Measurements from ENCODE around the gene ANKRD33B. TPM values are rescaled to one million over a fixed set of nuclear protein-coding genes. Genes with fewer than 3 reads are reported as not detected.

Gene ANKRD33B
- total and polyA plus RNA-seq, 2 of the 13 experiments (the other 11 are each of a cell fraction or from before 2014, with no cell fraction given), result 0.02 TPM; not detected in 1

GRCh38 chr5:10689391-10690081, 125.7 kb downstream of the ANKRD33B start (continued):
- TF ChIP-seq GRHL1 (CRISPR knock-in tag; conservative IDR thresholded peaks at IDR 0.05) (no peak), ARID5B (CRISPR knock-in tag; IDR thresholded peaks at IDR 0.05) (no peak), HNRNPH1 (optimal IDR thresholded peaks at IDR 0.05; ENCODE audit: low read depth, low read length) (no peak), ZNF615 (CRISPR knock-in tag; IDR thresholded peaks at IDR 0.05; ENCODE audit: borderline replicate concordance) (no peak), HNRNPK (IDR thresholded peaks at IDR 0.05; ENCODE audit: low read depth, low read length, poor library complexity, severe bottlenecking) (no peak), ZGPAT (CRISPR knock-in tag; IDR thresholded peaks at IDR 0.05) (no peak), ZBTB49 (CRISPR knock-in tag; IDR thresholded peaks at IDR 0.05; ENCODE audit: borderline replicate concordance) (no peak), MLXIP (CRISPR knock-in tag; IDR thresholded peaks at IDR 0.05; ENCODE audit: borderline replicate concordance) (no peak), ZNF432 (CRISPR knock-in tag; IDR thresholded peaks at IDR 0.05; ENCODE audit: borderline replicate concordance) (no peak), HMG20A (CRISPR knock-in tag; IDR thresholded peaks at IDR 0.05; ENCODE audit: borderline replicate concordance) (no peak), NRL (CRISPR knock-in tag; IDR thresholded peaks at IDR 0.05; ENCODE audit: borderline replicate concordance) (no peak), KDM1A (CRISPR knock-in tag; IDR thresholded peaks at IDR 0.05) (no peak), BHLHE40 (IDR thresholded peaks at IDR 0.05; ENCODE audit: low read length) (no peak), CCAR2 (optimal IDR thresholded peaks at IDR 0.05; ENCODE audit: low read depth, low read length) (no peak), MBNL3 (CRISPR knock-in tag; conservative IDR thresholded peaks at IDR 0.05) (no peak), MAFK (conservative IDR thresholded peaks at IDR 0.05 in 1 of 2, IDR thresholded peaks at IDR 0.05 in 1 of 2; ENCODE audit: low read length in 2 of 2) (peak; percentile 81 to 86)
